ENCODE measurements around the gene INSC.

Gene INSC

GRCh38 chr11:15291885-15292284 lies 177.2 kb downstream of the INSC start:
- no peak for DNase-seq (ENCODE audit: low read depth in 2 of 2)

GRCh38 chr11:15293975-15294620 lies 179.4 kb downstream of the INSC start:
- no peak for DNase-seq (ENCODE audit: low read depth in 2 of 2)

- no peak for DNase-seq (ENCODE audit: low read depth in 2 of 2)
These were observed 181.0 kb downstream of the INSC start for GRCh38 chr11:15295695-15296094.
